ENCODE results near the gene MTRR. TPM values are rescaled to one million over a fixed set of nuclear protein-coding genes. Genes with fewer than 3 reads are reported as not detected.

Gene MTRR
- total RNA-seq, 1 experiment from 2014 or later: 72.6 TPM

DNA sequence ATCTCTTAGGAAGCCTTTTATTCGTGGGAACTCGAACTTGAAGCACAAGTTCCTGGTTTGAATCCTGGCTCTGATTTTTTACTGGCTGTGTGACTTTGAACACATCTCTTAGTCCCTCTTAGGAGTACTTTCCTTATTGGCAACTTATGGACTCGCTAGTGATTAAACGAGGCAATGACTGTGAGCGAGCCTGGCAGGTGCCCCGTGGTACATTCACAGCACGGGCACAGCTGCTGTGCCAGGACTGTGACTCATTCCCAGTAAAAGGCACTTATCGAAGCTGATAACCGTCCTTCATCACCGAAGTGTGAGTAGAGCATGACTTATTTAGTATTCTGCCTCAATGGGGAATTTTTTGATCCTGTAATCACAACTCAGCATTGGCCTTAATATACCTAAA is 40.7 kb upstream of the MTRR start:
- Histone ChIP-seq H4K20me1 (ENCODE audit: insufficient read depth) (no peaks in the 10 kb centered on the region), H3K4me2 (no peak overlapping the region), H3K4me3 (no peak overlapping the region), H2AFZ (no peak overlapping the region), H3K79me2 (ENCODE audit: low read depth) (no peaks in the 10 kb centered on the region), H3K9me2 (ENCODE audit: insufficient read depth) (no peaks in the 10 kb centered on the region), H3K36me3 (ENCODE audit: low read depth) (no peaks in the 10 kb centered on the region), H3K4me1 (replicated peaks; ENCODE audit: insufficient read depth) (no peaks in the 10 kb centered on the region), H3F3A (ENCODE audit: insufficient read depth, low read depth) (0 out of 2 replicates have a peak, but pooled peaks cover 1% of the 10 kb centered on the region), H3K27me3 (ENCODE audit: insufficient read depth, low read depth) (peaks cover 91% of the 10 kb centered on the region), H3K9me3 (ENCODE audit: insufficient read depth, low read depth) (no peaks in the 10 kb centered on the region), H3K27ac (no peak overlapping the region)
- DNase-seq: no peak
- BruUV-seq (replicated peaks): no TSS peak
- intact Hi-C loops (cut with micrococcal nuclease; ENCODE audit: unreplicated experiment): no loop called here
- CTCF ChIA-PET: no interaction called here
- TF ChIP-seq, protein P1, sequence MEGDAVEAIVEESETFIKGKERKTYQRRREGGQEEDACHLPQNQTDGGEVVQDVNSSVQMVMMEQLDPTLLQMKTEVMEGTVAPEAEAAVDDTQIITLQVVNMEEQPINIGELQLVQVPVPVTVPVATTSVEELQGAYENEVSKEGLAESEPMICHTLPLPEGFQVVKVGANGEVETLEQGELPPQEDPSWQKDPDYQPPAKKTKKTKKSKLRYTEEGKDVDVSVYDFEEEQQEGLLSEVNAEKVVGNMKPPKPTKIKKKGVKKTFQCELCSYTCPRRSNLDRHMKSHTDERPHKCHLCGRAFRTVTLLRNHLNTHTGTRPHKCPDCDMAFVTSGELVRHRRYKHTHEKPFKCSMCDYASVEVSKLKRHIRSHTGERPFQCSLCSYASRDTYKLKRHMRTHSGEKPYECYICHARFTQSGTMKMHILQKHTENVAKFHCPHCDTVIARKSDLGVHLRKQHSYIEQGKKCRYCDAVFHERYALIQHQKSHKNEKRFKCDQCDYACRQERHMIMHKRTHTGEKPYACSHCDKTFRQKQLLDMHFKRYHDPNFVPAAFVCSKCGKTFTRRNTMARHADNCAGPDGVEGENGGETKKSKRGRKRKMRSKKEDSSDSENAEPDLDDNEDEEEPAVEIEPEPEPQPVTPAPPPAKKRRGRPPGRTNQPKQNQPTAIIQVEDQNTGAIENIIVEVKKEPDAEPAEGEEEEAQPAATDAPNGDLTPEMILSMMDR (conservative IDR thresholded peaks at IDR 0.05): no peak
- no peak for TF ChIP-seq EZH2 (IDR thresholded peaks at IDR 0.05; ENCODE audit: low read depth)
- POLR2A ChIA-PET (ENCODE audit: unreplicated experiment): interaction anchor here (0.6 kb wide), 1 partner anchor 113 kb away, joined by 4 read pairs; no protein-coding TSS in a partner anchor

- H3K9me3 ChIP-seq (ENCODE audit: insufficient read depth, low read depth): no peaks in the 10 kb centered on the region
- H3K9me2 ChIP-seq (ENCODE audit: insufficient read depth): no peaks in the 10 kb centered on the region
- no peak overlapping the region for H3K27ac ChIP-seq
- no peak for DNase-seq
- TF ChIP-seq, protein P1 (conservative IDR thresholded peaks at IDR 0.05): no peak
- TF ChIP-seq EZH2 (IDR thresholded peaks at IDR 0.05; ENCODE audit: low read depth): no peak
- no peak overlapping the region for H2AFZ ChIP-seq
- BruUV-seq (replicated peaks): no TSS peak
- peaks cover 71% of the 10 kb centered on the region for H3K27me3 ChIP-seq (ENCODE audit: insufficient read depth, low read depth)
- no peak overlapping the region for H3K4me3 ChIP-seq
- no peaks in the 10 kb centered on the region for H4K20me1 ChIP-seq (ENCODE audit: insufficient read depth)
- H3F3A ChIP-seq (ENCODE audit: insufficient read depth, low read depth): 0 out of 2 replicates have a peak, but pooled peaks cover 4% of the 10 kb centered on the region
- POLR2A ChIA-PET (ENCODE audit: unreplicated experiment): no interaction called here
- CTCF ChIA-PET: no interaction called here
- no peak overlapping the region for H3K4me2 ChIP-seq
- H3K36me3 ChIP-seq (ENCODE audit: low read depth): no peaks in the 10 kb centered on the region
- intact Hi-C loops (cut with micrococcal nuclease; ENCODE audit: unreplicated experiment): no loop called here
- H3K4me1 ChIP-seq (replicated peaks; ENCODE audit: insufficient read depth): no peaks in the 10 kb centered on the region
- no peaks in the 10 kb centered on the region for H3K79me2 ChIP-seq (ENCODE audit: low read depth)
These were observed 34.0 kb upstream of the MTRR start for GRCh38 chr5:7834982-7835381.

GRCh38 chr5:7837403-7837802 is 31.5 kb upstream of the MTRR start:
- Histone ChIP-seq H3K9me2 (ENCODE audit: insufficient read depth) (no peaks in the 10 kb centered on the region), H3K9me3 (ENCODE audit: insufficient read depth, low read depth) (no peaks in the 10 kb centered on the region), H3K4me2 (no peak overlapping the region), H4K20me1 (ENCODE audit: insufficient read depth) (no peaks in the 10 kb centered on the region), H3K27me3 (ENCODE audit: insufficient read depth, low read depth) (peaks cover 70% of the 10 kb centered on the region), H3K27ac (no peak overlapping the region), H2AFZ (no peak overlapping the region), H3F3A (ENCODE audit: insufficient read depth, low read depth) (0 out of 2 replicates have a peak, but pooled peaks cover 4% of the 10 kb centered on the region), H3K79me2 (ENCODE audit: low read depth) (no peaks in the 10 kb centered on the region), H3K4me1 (replicated peaks; ENCODE audit: insufficient read depth) (no peaks in the 10 kb centered on the region), H3K36me3 (ENCODE audit: low read depth) (no peaks in the 10 kb centered on the region), H3K4me3 (no peak overlapping the region)
- POLR2A ChIA-PET (ENCODE audit: unreplicated experiment): no interaction called here
- no peak for TF ChIP-seq EZH2 (IDR thresholded peaks at IDR 0.05; ENCODE audit: low read depth)
- CTCF ChIA-PET: no interaction called here
- intact Hi-C loops (cut with micrococcal nuclease; ENCODE audit: unreplicated experiment): no loop called here
- DNase-seq: no peak
- no TSS peak for BruUV-seq (replicated peaks)

DNA sequence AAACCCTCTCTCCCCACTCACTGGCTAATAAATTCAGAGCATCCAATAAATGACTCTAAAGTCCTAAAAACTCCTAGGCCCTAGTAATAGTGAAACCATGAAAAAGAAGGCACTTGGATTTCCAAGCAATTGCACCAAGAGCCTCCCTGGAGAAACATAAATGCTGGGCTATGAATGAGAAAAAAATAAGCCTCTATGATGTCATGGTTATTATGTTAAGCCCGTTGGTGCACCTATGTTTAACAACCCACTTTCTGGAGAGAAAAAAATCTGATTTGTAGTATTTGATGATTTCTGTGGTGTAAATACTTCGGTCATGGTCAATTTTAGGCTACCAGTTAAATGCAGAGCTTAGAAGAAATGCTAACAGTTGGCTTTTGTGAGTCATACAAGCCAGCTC is 26.4 kb upstream of the MTRR start:
- intact Hi-C loops (cut with micrococcal nuclease; ENCODE audit: unreplicated experiment): no loop called here
- H3K9me3 ChIP-seq (ENCODE audit: insufficient read depth, low read depth): no peaks in the 10 kb centered on the region
- no TSS peak for BruUV-seq (replicated peaks)
- no peak overlapping the region for H2AFZ ChIP-seq
- no peaks in the 10 kb centered on the region for H3F3A ChIP-seq (ENCODE audit: insufficient read depth, low read depth)
- H3K4me2 ChIP-seq: no peak overlapping the region
- H3K27ac ChIP-seq: no peak overlapping the region
- no peaks in the 10 kb centered on the region for H3K4me1 ChIP-seq (replicated peaks; ENCODE audit: insufficient read depth)
- TF ChIP-seq, protein P1 (conservative IDR thresholded peaks at IDR 0.05): no peak
- DNase-seq: no peak
- no peaks in the 10 kb centered on the region for H3K36me3 ChIP-seq (ENCODE audit: low read depth)
- H3K4me3 ChIP-seq: no peak overlapping the region
- H3K9me2 ChIP-seq (ENCODE audit: insufficient read depth): no peaks in the 10 kb centered on the region
- ChIA-PET CTCF (interaction anchor here (0.5 kb wide), 1 partner anchor 13 kb away, joined by 5 read pairs; no protein-coding TSS in a partner anchor), POLR2A (ENCODE audit: unreplicated experiment) (no interaction called here)
- H3K27me3 ChIP-seq (ENCODE audit: insufficient read depth, low read depth): peaks cover 97% of the 10 kb centered on the region
- no peaks in the 10 kb centered on the region for H3K79me2 ChIP-seq (ENCODE audit: low read depth)
- H4K20me1 ChIP-seq (ENCODE audit: insufficient read depth): no peaks in the 10 kb centered on the region

Measured in PC-9 (cell line).